IPS DF 4.7 (cell line): ENCODE measurements around the gene IL12RB2.

Experiments
- DNase-seq: peaks from one replicate; pipeline ENCODE4 v3.0.0-alpha.2; 2013; ENCODE audit warnings: low spot score; ENCODE audit errors: extremely low read depth

The IL12RB2 gene, protein sequence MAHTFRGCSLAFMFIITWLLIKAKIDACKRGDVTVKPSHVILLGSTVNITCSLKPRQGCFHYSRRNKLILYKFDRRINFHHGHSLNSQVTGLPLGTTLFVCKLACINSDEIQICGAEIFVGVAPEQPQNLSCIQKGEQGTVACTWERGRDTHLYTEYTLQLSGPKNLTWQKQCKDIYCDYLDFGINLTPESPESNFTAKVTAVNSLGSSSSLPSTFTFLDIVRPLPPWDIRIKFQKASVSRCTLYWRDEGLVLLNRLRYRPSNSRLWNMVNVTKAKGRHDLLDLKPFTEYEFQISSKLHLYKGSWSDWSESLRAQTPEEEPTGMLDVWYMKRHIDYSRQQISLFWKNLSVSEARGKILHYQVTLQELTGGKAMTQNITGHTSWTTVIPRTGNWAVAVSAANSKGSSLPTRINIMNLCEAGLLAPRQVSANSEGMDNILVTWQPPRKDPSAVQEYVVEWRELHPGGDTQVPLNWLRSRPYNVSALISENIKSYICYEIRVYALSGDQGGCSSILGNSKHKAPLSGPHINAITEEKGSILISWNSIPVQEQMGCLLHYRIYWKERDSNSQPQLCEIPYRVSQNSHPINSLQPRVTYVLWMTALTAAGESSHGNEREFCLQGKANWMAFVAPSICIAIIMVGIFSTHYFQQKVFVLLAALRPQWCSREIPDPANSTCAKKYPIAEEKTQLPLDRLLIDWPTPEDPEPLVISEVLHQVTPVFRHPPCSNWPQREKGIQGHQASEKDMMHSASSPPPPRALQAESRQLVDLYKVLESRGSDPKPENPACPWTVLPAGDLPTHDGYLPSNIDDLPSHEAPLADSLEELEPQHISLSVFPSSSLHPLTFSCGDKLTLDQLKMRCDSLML

DNA sequence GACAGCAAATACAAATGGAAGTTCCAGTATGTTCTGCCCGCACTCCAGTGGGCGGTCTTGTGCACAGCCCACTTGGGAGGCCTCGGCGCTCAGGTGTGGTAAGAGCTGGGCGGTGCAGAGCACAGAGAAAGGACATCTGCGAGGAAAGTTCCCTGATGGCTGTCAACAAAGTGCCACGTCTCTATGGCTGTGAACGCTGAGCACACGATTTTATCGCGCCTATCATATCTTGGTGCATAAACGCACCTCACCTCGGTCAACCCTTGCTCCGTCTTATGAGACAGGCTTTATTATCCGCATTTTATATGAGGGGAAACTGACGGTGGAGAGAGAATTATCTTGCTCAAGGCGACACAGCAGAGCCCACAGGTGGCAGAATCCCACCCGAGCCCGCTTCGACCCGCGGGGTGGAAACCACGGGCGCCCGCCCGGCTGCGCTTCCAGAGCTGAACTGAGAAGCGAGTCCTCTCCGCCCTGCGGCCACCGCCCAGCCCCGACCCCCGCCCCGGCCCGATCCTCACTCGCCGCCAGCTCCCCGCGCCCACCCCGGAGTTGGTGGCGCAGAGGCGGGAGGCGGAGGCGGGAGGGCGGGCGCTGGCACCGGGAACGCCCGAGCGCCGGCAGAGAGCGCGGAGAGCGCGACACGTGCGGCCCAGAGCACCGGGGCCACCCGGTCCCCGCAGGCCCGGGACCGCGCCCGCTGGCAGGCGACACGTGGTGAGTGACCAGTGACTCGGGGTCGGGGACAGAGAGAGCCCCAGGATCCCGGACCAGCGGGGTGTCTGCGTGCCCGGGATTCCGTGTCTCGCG lies at the start of gene IL12RB2:
IL12RB2 (plus strand) TSS at position 623 of the 810 bp plus-strand sequence. CDS start 12,496 bp downstream, outside the sequence.
- no peak for DNase-seq

DNA sequence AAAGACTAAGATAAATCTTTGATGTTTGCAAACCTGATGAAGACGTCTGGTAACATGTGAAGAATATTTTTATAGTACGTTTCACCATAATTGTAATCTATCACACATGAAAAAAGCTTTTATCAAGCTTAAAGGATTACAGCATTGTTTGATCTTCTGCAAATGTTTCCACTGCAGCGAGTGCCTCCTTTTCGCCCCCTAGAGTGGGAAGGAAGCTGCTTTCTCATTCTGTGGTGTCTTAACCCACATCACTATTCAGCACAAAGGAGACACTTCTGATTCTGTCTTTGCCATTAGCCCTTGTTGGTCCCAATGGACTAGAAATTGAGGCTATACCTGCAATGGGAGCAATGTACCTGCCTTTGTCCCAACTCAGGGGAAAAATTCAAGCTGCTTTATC lies 46.0 kb upstream of the IL12RB2 start:
- no peak for DNase-seq

GRCh38 chr1:67262735-67263134 lies 44.9 kb upstream of the IL12RB2 start:
- no peak for DNase-seq

GRCh38 chr1:67264152-67264551 lies 43.5 kb upstream of the IL12RB2 start:
- DNase-seq: no peak

- no peak for DNase-seq
Measured at GRCh38 chr1:67264899-67265298, 42.8 kb upstream of the IL12RB2 start.

- DNase-seq: no peak
Measured at GRCh38 chr1:67269061-67269460, 38.6 kb upstream of the IL12RB2 start.

DNA sequence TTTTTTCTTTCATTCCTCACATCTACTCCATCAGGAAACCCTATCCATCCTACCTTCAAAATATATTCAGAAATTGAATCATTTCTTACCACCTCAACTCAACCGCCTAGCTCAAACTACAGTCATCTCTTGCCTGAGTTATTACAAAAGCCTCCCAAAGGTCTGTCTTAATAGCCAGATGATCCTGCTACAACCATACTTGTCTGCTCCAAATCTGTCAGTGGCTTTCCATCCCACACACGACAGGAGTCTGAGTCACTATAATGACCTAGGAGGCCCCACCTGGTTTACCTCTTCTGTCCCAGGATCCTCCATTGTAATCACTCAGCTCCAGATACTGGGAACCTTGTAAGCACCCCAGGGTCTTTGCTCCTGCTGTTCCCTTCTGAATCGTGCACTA lies 37.1 kb upstream of the IL12RB2 start:
- DNase-seq: no peak

DNA sequence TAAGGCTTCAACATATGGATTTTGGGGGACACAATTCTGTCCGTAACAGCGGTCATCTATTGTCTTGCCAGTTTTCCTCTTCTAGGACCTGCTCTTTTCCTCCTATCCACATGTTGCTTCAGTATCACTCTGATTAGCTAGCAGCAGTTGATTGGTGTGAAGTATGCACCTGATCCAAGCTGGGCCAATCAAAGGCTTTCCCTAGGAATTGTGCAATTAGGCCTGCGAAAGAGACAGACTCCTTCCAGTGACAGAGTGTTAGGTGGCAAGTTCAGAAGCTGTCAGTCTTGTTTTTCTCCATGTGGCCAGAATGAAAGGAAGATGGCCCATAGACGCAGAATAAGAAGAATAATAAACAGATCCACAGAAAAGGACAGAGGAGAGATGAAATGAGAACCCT lies 34.1 kb upstream of the IL12RB2 start:
- DNase-seq: no peak

DNA sequence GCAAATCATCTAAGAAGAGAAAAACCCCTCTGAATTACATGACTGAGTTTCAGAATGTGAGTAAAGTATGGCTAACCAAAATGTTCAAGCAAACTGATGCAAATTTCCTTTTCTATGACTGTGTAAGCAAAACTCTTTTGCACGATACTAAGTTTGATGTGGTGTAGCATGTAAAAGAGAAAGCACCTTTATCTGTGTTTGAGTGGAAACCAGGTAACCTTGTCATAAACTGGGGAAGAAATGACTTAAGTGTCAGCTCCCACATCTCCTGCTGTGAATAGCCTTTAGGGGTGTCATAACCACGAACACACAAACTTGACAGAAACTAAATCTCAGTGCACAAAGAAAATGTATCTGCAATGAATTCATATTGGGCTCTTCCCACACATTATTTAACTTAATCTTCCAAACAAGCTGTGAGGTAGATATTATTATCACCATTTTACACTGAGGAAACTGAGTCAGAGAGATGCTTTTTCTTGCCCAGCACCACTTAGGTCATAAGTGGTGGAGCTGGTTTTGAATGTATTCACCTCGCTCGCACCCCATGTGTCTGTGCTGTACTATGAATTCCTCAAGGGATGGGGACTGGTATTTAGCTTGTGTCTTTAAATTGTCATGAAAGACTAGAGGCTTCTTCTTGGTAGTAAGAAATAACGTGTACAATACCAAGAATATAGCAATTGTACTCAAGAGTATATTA lies 32.9 kb upstream of the IL12RB2 start:
- DNase-seq: no peak

- DNase-seq: no peak
Measured at GRCh38 chr1:67280696-67281095, 27.0 kb upstream of the IL12RB2 start.

DNA sequence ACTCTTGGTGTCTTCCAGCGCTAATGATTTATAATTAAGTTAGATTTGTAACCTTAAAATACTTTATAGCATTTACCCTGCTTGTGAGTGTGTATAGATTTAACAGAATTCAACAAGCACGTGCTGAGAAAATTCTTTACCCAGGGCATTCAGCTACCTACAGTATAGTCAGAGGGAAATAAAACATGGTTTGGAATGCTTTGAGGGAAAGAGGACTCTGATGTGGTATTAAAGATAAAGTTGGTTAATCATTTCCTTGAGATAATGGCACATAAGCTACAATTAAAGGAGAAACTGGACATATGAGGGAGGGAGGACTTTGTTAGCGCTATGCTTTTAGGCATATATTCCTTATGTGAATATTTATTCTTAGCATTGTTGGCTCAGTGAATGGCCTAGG lies 26.4 kb upstream of the IL12RB2 start:
- no peak for DNase-seq

DNA sequence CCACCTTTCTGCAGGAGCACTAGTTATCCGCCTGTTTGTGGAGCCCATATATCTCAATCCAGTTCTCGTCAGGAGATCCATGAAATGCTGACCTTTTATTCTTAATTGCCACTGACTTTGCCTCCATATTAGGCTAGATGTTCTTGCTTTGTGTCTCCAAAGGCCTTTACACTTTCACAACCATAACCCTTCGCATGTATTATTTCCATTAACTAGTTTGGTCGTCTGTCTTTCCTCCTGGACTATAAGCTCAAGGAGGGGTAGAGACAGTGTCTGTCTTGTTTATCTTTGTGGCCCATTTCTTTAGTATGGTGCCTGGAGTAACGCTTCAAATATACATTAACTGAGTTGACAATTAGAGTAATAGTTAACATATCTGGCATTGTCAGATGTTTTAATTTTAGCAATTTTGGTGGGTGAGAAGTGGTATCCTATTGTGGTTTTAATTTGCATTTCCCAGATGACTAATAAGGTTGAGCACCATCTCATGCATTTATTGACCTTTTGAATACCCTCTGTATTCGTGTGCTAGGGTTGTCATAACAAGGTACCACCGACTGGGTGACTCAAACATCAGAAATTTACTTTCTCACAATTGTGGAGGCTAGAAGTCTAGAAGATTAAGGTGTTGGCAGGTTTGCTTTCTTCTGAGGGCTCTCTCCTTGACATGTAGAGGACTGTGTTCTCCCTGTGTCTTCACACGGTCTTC lies 21.7 kb upstream of the IL12RB2 start:
- DNase-seq: no peak

GRCh38 chr1:67290236-67290635 lies 17.4 kb upstream of the IL12RB2 start:
- no peak for DNase-seq

DNA sequence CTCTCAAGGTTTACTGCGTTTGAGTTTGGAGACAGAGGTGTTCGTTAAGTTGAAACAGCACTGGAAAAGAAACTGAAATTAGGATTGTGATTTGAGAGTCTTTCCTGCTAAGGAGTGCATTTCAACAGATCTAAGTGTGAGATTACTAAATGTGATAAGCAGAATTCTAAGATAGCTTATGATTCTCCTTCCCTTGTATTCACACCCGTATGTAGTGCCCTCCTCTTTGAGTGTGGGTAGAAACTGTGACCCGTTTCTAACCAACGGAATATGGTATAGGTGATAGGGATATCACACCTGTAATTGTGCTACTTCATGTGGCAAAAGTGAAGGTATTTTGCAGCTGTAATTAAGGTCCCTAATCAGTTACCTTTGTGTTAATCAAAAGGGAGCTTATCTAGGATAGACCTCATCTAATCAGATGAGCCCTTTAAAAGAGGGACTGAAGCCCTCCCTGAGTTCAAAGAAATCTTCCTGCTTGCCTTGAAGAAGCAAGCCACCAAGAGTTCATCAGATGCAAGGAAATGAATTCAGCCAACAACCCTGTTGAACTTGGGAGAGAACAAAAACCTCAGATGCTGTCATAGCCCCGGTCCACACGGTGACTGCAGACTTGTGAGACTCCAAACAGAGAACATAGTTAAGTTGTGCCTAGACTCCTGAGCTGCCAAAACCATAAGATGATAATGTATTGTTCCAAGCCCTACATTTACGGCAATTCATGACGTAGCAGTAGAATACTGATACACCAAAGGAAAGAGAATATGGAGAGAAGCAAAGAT lies 12.6 kb upstream of the IL12RB2 start:
- no peak for DNase-seq

DNA sequence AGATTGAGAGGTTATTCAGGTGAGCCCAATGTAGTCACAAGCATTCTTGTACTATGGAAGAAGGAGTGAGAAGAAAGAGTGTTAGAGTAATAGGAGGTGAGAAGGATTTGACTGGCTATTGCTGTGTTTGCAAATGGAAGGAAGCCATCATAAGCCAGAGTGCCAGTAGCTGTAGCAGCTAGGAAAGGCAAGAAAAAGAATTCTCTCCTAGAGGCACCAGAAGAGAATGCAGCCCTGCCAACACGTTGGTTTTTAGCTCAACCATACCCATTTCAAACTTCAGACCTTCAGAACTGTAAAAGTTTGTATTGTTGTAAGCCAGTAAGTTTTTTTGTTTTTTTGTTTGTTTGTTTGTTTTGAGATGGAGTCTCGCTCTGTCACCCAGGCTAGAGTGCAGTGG lies 8.9 kb upstream of the IL12RB2 start:
- no peak for DNase-seq

DNA sequence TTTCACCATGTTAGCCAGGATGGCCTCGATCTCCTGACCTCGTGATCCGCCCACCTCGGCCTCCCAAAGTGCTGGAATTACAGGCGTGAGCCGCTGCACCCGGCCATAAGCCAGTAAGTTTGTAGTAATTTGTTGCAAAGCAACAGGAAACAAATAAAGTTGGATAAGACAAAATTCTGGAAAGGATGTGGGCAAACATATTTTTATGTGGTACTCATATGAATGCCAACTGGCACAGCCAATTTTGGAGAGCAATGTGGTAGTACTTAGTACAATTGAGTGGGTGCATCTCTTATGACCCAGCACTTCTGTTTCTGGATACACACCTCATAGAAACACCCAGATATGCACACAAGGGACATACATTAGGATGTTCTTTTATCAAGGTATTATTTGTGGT lies 8.4 kb upstream of the IL12RB2 start:
- DNase-seq: no peak

- DNase-seq: no peak
Measured at GRCh38 chr1:67300561-67300960, 7.1 kb upstream of the IL12RB2 start.

DNA sequence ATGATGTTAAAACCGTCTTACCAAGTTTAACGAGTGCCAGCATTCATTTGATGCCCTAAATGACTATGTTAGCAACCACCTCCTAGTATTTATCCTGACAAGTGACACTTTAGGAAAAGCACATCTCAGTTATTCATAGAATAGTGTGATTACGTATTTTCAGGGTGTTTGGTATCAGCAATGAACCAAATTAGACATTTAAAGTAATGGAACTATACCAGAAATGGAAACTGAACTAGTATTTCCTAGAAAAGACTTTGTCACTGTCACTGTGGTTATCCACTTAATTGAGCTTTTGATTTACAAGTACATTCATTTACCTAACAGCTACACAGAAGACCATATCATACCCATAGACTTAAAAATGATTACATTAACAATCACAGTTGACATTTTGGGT lies 3.6 kb upstream of the IL12RB2 start:
- DNase-seq: no peak

- DNase-seq: no peak
Measured at GRCh38 chr1:67306547-67306946, 1.1 kb upstream of the IL12RB2 start.

DNA sequence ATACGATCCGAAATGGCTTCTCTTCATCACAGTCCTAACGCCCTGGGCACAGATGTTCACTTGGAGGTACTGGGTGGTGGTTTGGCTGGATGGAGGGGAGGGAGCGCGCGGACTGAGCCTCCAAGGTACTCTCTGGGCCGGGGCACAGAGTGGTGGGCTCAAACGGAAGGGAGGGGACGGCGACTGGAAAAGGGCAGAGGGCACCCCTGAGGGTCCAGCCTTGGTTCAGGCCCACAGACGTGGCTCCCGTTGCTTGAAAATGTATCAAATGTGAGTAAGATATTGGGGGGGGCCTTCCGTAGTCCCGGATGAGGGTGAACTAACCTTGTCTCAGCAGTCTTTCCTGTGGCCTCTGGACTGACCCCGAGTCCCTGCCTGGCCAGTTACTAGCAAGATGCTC lies 463 bp downstream of the IL12RB2 start:
- DNase-seq: no peak
